A172 (cell line): ENCODE data around the gene CASP6. TPM values are rescaled to one million over a fixed set of nuclear protein-coding genes. Genes with fewer than 3 reads are reported as not detected.
"Not testable (repeated sequence)": the region's sequence is repeated elsewhere in the genome, so short reads cannot be mapped to it uniquely, and the experiment has no call there.

Experiments
- DNase-seq: peaks from one replicate; pipeline ENCODE4 v3.0.0-alpha.2; 2015; ENCODE audit warnings: low spot score
- total RNA-seq: library from RNA; depleted of rRNA; stranded (reverse); fragments of >200 nt; shearing (Covaris generic); gene quantifications from 2 replicates; pipeline ENCODE4 v1.2.3, GENCODE V29; 2014

CASP6 gene
- total RNA-seq, 1 experiment from 2014 or later = 74.0 TPM

- no peak for DNase-seq
Measured at GRCh38 chr4:109719604-109720003, 16.4 kb upstream of the CASP6 start.

DNA sequence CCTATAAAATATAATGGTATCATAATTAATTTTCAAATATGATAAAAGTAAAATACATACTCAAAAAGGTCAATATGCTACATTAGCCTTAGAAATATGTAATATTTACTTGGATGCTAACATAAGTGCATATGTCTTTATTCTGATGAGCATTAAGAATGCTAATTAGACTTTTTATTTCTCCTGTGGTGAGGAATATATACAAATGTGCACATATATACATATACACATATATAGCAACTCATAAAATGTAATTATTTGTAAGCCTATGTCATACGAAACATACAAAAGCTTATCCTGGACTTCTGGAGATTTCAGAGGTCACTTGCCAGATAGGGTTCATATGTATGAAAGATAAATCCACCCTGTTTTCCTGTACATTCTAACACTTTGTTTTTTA, 15.5 kb upstream of the CASP6 start:
- DNase-seq = no peak

DNA sequence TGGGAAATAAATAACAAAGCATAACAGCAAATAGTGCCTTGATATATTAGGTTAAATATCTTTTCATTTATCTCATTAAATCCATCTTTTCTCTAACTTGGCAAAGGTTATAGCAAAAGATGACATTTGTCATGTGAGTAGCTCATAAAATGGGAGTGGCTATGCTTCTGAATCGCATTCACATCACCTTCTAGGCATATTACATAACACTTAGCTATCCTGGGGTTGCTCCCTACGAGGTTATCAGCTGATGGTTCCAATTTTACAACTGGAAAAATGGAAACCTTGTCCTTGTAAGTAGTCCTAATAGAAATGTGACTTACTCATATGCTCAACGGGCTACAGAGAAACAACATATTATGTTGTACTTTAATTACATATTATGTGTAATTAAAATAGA, 10.3 kb upstream of the CASP6 start:
- no peak for DNase-seq

DNA sequence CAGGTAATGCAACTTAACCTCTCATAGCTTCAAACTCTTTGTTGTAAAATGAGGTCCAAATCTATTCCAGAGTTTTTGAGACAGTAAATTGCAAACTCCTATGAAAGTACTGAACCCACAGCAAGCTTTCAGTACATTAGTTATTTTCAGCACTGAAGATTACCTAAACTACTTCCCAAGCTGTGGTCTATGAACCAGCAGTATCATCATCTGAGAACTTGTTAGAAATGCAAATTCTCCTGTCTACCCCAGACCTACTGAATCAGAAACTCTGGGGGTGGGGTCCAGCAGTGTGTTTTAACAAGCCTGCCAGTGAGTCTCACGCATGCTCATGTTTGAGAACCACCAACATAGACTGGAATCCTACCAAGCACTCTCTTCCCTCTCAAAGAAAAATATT, 5.7 kb upstream of the CASP6 start:
- DNase-seq = no peak

- DNase-seq = no peak
Measured at GRCh38 chr4:109708435-109708834, 5.2 kb upstream of the CASP6 start.

DNA sequence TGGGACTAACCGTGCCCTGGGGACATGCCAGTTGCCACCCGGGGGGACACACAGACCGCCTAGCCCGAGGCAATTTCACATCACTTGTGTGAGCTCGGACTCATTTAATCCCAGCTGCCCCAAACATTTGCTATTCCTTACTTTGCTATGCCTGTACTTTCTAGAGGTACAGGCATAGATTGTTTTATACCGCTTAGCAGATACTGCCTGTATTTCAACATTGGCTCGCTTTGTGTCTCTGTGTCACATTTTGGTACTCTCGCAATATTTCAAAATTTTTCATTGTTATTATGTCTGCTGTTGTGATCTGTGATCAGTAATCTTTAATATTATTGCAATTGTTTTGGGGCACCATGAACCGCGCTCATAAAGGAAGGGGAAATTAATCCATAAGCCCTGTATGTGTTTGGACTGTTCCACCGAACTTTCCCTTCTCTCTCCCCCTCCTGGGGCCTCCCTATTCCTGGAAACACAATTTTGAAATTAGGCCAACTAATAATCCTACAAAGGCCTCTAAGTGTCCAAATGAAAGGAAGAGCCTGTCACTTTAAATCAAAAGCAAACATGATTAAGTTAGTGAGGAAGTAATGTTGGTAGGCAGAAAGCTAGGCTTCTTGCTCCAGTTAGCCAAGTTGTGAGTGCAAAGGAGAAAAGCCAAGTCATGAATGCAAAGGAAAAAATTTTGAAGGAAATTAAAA, 568 bp upstream of the CASP6 start:
- no peak for DNase-seq

GRCh38 chr4:109701566-109702410, 1.5 kb downstream of the CASP6 start:
- no peak for DNase-seq

DNA sequence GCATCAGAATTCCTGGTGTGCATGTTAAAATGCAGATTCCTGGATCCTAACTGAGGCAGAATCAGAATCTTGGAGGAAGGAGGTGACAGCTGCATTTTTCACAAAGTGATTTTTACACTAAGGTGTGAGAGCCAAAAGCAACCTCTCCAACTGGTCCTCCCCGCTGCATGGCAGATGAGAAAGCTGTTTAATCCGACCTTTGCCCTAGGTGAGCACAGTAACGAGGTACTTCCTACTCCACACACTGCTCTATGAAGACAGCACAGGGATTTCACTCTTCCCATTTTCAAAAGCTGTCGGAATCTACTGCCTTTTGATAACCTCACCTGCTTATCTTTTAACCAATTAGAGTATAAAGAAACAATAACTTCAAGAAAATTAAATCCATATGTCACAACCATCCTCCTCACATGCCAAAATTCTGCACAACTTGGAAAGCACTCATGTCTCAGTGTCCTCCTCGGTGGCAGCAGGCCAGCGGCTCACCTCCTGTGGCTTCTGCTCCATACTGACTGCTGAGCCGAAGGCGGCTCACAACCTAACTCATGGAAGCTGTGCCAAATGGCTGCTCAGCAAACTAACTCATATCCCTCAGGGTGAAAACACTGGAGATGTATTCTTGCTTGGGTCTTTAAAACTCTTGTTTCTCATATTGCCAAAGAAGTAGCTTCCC, 3.6 kb downstream of the CASP6 start:
- no peak for DNase-seq

GRCh38 chr4:109698656-109699055, 4.6 kb downstream of the CASP6 start:
- no peak for DNase-seq

DNA sequence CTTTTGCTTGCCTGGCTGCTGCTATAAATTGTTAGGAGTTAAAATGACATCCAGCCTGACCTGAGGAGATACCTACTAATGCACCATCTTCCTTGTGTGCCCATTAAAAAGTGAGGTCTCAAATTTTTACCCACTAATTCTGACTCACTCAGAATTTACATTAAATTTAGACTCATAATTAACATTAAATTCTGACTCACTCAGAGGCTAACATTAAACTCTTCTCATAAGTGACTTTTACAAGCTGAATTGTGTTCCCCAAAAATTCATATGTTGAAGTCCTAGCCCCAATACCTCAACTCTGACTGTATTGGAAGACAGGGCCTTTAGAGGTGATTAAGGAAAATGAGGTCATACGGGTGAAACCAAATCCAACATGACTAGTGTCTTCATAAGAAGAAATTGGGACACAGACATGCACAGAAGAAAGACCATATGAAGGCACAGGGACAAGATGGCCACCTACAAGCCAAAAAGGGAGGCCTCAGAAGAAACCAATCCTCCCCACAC, 11.8 kb downstream of the CASP6 start:
- no peak for DNase-seq

- DNase-seq = no peak
Measured at GRCh38 chr4:109690690-109691410, 12.4 kb downstream of the CASP6 start.

DNA sequence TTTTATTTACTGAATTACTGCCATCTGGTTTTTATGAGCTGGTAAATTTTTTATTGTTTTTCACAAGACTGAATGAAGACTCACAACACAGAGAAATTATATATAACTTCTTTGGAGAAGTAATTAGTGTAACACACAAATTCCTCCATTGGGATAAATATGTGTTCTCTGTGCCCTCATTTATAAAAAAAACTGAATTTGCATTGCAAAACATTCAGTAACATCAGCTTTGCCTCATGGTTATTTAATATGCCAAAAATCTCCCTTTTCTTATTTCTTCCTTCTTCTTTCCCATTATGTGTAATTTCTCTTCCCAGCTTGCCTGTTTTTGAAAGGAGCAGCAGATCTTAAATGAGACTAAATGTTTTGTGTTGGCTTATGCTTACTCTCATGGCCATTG, 18.5 kb downstream of the CASP6 start:
- DNase-seq = no peak

GRCh38 chr4:109683621-109684253, 19.5 kb downstream of the CASP6 start:
- no peak for DNase-seq

DNA sequence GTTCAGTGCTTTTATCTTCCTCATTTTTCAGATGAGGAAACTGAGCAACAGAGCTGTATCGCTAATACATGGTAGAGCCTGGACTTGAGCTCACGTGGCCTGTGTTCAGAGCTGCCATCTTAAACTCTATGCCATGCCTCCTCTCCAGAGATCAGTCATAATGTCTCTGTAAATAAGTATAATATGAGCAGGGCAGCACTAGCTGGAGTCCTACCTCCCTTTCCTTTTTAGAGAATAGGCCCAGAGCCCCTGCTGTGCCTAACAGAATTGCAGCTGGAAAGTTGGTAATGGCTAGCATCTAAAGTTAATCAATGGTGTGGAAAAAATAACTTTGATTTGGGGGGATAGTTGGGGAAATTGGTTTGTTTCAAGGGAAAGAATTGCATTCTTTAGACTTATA, 20.4 kb downstream of the CASP6 start:
- no peak for DNase-seq

- not testable (repeated sequence) for DNase-seq
Measured at GRCh38 chr4:109678925-109679324, 24.3 kb downstream of the CASP6 start.

DNA sequence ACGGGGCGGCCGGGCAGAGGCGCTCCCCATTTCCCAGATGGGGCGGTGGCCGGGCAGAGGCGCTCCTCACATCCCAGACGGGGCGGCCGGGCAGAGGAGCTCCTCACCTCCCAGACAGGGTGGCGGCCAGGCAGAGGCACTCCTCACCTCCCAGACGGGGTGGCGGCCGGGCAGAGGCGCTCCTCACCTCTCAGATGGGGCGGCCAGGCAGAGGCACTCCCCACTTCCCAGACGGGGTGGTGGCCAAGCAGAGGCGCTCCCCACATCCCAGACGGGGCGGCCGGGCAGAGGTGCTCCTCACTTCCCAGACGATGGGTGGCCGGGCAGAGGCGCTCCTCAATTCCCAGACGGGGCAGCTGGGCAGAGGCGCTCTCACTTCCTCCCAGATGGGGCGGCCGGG, 24.8 kb downstream of the CASP6 start:
- DNase-seq = not testable (repeated sequence)

DNA sequence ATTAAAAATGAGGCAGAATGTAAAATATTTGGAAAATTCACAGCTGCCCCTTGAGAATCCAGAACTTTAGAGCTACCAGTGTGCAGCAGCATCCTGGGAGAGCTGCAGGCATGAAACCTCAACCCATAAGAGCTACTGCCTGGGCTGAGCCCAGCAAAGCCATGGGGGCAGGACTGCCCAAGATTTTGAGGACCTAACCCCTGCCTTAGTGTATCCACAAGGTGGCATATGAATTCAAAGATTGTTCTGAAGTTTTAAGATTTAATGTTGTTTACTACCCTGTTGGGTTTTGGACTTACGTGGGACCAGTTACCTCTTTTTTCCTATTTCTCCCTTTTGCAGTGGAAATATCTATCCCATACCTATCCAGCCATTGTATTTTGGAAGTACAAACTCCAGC, 26.4 kb downstream of the CASP6 start:
- no peak for DNase-seq

GRCh38 chr4:109675843-109676242, 27.4 kb downstream of the CASP6 start:
- no peak for DNase-seq

DNA sequence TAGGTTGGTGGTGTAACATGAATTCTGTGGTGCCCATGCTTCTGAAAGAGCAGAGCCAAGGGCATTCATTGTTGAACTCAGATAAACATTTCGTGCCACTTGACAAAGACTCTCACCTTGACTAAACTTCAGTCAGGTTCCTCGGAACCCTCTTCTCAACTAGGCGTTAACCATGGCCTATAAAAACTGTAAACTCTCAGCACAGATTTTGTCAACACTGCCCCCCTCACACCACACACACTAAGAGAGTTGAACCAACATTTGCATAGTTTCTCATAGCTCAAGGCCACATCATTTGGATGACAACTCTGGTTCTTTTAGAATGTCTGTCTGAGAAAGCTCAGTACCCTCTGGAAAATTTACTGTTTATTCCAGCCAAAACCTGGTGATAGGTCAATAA, 28.1 kb downstream of the CASP6 start:
- DNase-seq = no peak

DNA sequence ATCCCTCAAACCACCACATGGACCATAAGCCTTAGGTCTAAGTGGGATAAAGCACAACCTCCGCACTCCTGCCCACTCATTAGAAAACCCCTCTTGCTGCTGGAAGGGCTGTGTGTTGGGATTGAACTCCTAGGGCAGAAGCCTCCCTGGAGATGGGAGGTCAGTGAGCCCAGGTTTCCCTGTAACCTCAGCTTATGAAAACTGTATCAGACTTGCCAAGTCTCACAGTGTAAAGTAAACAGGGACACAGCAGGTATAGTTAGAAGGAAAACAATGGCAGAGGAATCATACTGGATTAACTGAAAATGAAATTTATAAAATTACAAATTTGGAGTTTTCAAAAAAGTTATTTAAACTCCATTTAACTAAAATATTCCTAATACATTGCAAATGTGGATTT, 29.9 kb downstream of the CASP6 start:
- no peak for DNase-seq

GRCh38 chr4:109672169-109672930, 30.9 kb downstream of the CASP6 start:
- no peak for DNase-seq
